Left cardiac atrium (tissue), 4 donors: ENCODE results near the gene TMPRSS9. TPM values are rescaled to one million over a fixed set of nuclear protein-coding genes. Genes with fewer than 3 reads are reported as not detected.
"Not testable (repeated sequence)": the region's sequence is repeated elsewhere in the genome, so short reads cannot be mapped to it uniquely, and the experiment has no call there.

Experiments used
- ATAC-seq, 2 donors: fragments of 200-7000 bp; cut with Tn5 transposase; one replicate each; pipeline ENCODE4 v1.9.1; 2020; ENCODE audit warnings: mild to moderate bottlenecking in 2 of 2, moderate library complexity in 2 of 2
- DNase-seq: peaks from one replicate; pipeline ENCODE4 v3.0.0-alpha.2; 2020
- intact Hi-C, 2 donors: fragments of 100-400 bp; cut with DNase I; formaldehyde crosslinking; loops; one replicate each; pipeline versions ENCODE4 v1.14.1 to v1.15.1; 2022 to 2023
- total RNA-seq, 2 donors: library from RNA; stranded (reverse); fragmentation: NEBNext Ultra II Directional; extraction: Animal tissue kit (Norgen Biotek cat#: 25700); gene quantifications; one replicate each; pipeline ENCODE4 v1.2.1, GENCODE V29; 2021
- donor health status: DM: no; HTN: yes; CAD: no.
- donor health status: DM: no; HTN: yes; CAD: no; lungs with severe emphysema.
- donor health status: DM: yes; HTN: yes; CAD: no.
- donor health status: Dilated cardiomyopathy.

Gene TMPRSS9
- total RNA-seq, 2 donors from 2014 or later, result not detected

GRCh38 chr19:2408247-2408646, 48.2 kb downstream of the TMPRSS9 start:
- intact Hi-C loops, result no loop called here
- DNase-seq (no peak), ATAC-seq (no peak)

- ATAC-seq (no peak), DNase-seq (no peak)
- intact Hi-C loops, result no loop called here
Observed at GRCh38 chr19:2409352-2409912, 49.4 kb downstream of the TMPRSS9 start.

- intact Hi-C loops, result no loop called here
- DNase-seq (no peak), ATAC-seq (no peak)
Observed at GRCh38 chr19:2410023-2410422, 50.0 kb downstream of the TMPRSS9 start.

- intact Hi-C loops, result no loop called here
- no peak for ATAC-seq
- no peak for DNase-seq
Observed at GRCh38 chr19:2411709-2412108, 51.6 kb downstream of the TMPRSS9 start.

- ATAC-seq (no peak), DNase-seq (no peak)
- intact Hi-C loops, result no loop called here
Observed at GRCh38 chr19:2412449-2412848, 52.4 kb downstream of the TMPRSS9 start.

- intact Hi-C loops, result no loop called here
- ATAC-seq, result no peak
Observed at GRCh38 chr19:2413159-2413558, 53.1 kb downstream of the TMPRSS9 start.

GRCh38 chr19:2413629-2414028, 53.6 kb downstream of the TMPRSS9 start:
- no peak for ATAC-seq

More at GRCh38 chr19:2413159-2413558, 53.1 kb downstream of the TMPRSS9 start:
- DNase-seq, result no peak

GRCh38 chr19:2415281-2415972, 55.4 kb downstream of the TMPRSS9 start:
- intact Hi-C loops, result no loop called here
- ATAC-seq (peak in 1 of 2 donors; percentile 6), DNase-seq (no peak)

More at GRCh38 chr19:2413629-2414028, 53.6 kb downstream of the TMPRSS9 start:
- intact Hi-C loops, result no loop called here
- DNase-seq, result no peak

GRCh38 chr19:2415973-2416319, 55.9 kb downstream of the TMPRSS9 start:
- DNase-seq (no peak), ATAC-seq (peak in 1 of 2 donors; percentile 35)
- intact Hi-C loops, result no loop called here

- ATAC-seq, result peak; percentile 24 to 29
- no peak for DNase-seq
- intact Hi-C loops, result no loop called here
Observed at GRCh38 chr19:2416321-2417097, 56.4 kb downstream of the TMPRSS9 start.

GRCh38 chr19:2417436-2417835, 57.4 kb downstream of the TMPRSS9 start:
- intact Hi-C loops, ATAC-seq, DNase-seq: not testable (repeated sequence)

GRCh38 chr19:2417881-2418406, 57.9 kb downstream of the TMPRSS9 start:
- ATAC-seq, result no peak
- no peak for DNase-seq
- intact Hi-C loops, result no loop called here

- no peak for ATAC-seq
- DNase-seq, result no peak
- intact Hi-C loops, result no loop called here
Observed at GRCh38 chr19:2419754-2420153, 59.7 kb downstream of the TMPRSS9 start.

GRCh38 chr19:2420490-2420889, 60.4 kb downstream of the TMPRSS9 start:
- intact Hi-C loops, result no loop called here
- no peak for ATAC-seq

GRCh38 chr19:2421581-2422306, 61.7 kb downstream of the TMPRSS9 start:
- DNase-seq, result no peak
- no peak for ATAC-seq
- intact Hi-C loops, result no loop called here

More at GRCh38 chr19:2420490-2420889, 60.4 kb downstream of the TMPRSS9 start:
- no peak for DNase-seq

- DNase-seq (no peak), ATAC-seq (no peak)
- intact Hi-C loops, result no loop called here
Observed at GRCh38 chr19:2423071-2423914, 63.2 kb downstream of the TMPRSS9 start.

- intact Hi-C loops, result no loop called here
- ATAC-seq (no peak), DNase-seq (no peak)
Observed at GRCh38 chr19:2423915-2424685, 64.0 kb downstream of the TMPRSS9 start.
